Hepatic stellate cell (primary cell): ENCODE results near the gene KCNH4.
A peak's percentile ranks its signal among the peaks of the same experiment; 100 is the strongest.
"Not testable (repeated sequence)": the region's sequence is repeated elsewhere in the genome, so short reads cannot be mapped to it uniquely, and the experiment has no call there.

ENCODE experiments used
- DNase-seq: peaks from one replicate; pipeline ENCODE4 v3.0.0; 2011; ENCODE audit warnings: low spot score

KCNH4 gene

DNA sequence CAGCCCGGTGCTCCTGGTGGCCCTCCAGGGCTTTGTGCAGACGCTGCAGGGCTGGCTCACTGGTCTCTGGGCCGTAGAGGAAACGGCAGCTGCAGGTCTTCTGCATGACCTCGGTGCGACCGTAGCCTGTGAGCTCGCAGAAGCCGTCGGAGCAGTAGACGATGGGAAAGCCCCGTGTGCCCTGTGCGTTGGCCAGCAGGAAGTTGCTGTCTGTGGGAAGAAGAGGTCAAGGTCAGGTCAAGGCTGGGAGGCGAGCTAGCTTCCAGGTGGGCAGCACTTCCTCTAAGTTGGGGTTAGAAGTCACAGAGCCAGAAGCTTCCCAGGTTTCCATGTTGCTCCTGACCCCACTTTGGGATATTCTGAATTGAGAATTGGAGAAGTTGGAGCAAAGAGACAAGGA is 2.1 kb downstream of the KCNH4 start:
- DNase-seq: no peak

DNA sequence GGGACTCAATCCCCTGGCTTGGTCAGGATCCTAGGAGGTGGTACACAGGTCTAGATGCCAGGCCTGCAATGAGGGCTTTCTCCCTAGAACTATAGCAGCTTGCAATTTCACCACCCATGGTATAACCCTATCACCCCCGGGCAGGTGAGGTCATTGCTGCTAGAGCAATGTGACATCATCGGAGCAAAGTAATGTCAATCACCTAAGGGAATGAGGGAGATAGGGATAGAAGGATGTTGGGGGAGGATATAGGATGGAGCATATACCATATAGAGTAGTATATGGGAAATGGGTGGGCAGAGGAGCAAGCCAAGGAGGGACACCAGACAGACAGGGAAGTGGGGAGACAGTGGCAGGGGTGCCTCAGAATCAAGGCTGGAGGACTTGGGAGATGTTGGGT is 3.3 kb downstream of the KCNH4 start:
- DNase-seq: no peak

DNA sequence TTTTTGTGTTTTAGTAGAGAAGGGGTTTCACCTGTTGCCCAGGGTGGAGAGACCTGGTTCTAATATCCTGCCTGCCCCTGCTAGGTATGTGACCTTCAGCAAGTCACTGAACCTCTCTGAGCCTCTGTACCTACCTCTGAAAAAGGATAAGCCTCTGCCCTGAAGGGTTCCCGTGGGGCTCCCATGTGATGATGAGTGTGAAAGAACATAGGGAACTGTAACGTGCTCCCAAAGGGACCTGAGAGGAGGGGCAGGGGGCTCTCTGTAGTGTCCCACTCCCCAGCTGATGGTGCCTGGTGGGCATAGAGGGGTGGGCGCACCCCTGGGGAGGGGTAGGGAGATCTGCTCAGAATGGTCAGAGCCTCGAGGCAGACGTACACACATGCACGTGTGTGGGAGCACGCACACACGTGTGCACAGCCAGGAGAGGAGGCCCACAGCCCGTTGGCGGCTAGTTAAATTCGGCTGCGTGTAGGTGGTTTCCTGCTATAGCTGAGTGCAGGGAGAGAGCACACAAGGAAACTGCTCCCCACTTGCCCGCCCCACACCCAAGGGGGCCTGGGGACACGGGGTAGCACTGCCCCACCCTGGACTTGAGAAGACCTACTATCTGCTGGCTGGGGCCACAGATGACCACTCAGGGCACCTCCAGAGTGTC is 6.7 kb downstream of the KCNH4 start:
- no peak for DNase-seq

DNA sequence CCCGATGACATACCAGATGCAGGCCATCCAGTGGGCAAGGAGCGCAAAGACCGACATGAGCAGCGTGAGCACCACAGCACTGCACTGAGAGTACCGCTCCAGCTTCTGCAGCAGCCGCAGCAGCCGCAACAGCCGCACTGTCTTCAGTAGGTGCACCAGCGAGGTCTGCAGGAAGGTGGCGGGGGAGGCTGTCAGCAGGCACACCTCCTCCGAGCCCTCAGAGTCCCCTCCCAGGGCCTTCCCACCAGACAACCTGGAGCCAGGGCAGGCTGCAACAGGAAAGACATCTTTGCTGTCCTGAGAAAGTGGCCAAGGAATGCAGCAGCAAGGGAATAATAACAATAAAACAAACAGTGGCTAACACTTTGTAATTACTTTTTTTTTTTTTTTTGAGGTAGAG is 9.1 kb downstream of the KCNH4 start:
- no peak for DNase-seq

DNA sequence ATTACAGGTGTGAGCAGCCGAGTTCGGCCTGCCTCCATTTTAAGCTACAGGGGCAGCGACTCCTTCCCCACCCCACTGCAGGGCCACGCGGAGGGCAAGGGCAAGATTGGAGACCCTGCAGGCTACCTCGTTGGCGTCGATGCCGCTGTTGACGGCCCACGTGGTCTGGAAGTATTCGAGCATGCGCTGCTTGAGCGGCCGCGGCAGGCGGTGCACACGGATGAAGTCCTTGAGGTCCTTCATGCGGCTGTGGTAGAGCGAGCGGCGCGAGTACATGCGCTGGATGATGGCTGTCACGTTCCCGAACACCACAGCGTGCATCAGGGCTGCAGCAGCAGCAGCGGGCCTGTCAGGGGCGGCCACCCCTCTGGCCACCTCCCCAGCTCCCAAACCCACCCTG is 11.6 kb downstream of the KCNH4 start:
- no peak for DNase-seq

DNA sequence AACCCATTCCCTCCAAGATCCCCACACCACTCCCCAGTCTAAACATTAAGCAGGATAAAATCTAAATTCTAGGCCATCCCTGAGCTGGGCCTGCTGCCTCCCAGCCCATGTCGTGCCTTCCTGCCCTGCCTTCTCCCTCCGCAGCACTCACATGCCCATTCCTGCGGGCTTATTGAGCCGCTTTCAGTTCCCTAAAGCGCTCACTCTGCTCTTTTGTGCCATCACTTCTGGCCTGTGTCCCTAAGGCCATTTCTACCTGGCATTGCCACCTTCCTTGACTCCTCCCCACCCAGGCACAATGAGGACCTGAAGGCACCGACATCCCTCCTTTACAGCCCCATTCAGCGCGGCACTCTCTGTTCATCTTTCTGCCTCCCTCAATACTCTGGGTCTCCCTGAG is 13.1 kb downstream of the KCNH4 start:
- DNase-seq: no peak

DNA sequence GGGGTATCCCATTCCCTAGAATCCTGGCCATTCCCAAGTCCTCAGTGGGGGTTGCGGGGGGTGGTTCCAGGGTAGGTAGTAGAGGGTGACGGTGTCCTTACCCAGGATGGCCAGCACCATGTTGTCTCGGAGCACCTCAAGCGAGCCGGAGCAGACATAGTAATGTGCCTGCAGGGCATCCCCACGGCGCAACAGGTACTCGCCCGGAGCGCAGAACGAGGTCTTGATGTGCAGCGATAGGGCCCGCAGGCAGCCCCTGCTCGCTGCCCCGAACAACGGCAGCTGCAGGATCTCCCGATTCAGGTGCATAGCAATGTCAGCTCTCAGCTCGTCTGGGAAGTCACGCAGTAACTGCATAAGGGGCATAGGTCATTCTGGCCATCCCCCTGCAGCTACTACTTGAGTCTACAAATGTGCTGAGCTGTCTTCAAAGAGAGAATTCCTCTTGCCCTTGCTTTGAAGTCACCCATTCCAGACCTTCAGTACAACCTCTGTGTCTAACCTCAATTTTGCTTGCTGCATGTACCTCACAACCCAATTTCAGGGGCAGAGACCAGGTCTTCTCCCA is 14.7 kb downstream of the KCNH4 start:
- no peak for DNase-seq

DNA sequence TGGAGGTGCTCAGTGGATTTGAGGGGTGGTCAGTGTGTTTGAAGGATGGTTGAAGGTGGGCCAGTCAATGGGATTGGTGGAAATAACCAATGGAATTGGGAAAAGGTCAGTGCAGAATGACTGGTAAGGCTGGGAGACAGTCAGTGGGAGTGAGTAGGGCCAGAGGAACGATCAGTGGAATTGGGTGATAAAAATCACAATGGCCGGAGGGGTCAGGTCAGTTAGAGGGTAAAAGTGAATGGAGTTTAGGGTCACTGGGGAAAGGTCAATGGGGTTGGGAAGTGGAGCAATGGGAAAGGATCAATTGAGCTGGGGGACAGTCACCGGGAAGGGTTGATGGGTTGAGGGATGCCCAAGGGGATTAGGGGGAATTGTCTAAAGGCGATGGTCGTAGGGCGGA is 15.2 kb downstream of the KCNH4 start:
- no peak for DNase-seq

DNA sequence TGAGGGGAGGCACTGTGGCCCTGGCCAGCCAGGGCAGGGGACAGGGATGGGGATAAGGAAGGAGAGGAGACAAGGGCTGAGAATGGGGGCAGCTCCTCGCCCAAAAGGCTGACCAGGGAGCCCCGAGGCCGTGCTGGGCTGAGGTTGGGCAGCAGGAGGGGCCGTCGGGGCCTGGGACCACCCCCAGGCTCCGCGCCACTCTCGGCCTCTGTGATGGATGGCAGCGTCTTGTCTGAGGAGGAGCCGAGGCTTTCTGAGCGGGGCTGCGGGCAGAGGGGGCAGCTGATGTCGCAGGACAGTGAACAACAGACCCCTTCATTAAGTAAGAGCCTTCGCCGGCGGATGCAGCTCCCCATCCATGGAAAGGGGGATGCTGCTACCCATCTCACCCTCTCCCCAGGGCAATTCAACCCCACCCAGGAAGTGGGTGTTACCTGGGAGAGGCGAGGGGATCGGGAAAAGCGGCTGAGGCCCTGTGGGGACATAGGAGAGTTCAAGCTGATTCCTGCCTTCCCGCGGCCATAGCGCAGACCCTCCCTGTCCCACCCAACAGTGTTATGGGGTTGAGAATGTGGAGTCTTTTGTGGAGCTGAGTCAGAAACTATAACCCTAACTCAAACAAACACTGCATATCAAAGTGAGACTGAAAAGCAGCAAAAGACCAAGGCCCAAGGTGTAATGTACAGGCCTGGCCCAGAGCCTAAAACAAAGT is 17.1 kb downstream of the KCNH4 start:
- no peak for DNase-seq

DNA sequence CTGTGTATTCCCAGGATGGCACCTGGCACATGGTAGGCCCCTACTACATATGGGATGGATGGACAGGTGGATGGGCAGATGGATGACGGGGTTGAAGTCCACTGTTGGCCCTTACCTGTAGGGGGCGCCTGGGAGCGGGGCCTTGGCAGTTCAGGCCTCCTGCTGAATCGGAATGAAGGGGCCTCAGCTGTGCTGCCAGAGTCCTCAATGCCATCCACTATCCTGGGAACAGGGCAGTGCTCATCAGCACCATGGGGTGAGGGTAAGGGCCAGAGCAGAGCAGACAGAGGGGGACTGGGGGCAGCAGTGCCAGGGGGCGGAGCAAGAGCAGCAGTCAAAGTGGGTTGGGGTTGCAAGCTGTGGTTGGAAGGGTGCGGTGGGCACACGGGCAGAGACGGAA is 17.8 kb downstream of the KCNH4 start:
- no peak for DNase-seq

DNA sequence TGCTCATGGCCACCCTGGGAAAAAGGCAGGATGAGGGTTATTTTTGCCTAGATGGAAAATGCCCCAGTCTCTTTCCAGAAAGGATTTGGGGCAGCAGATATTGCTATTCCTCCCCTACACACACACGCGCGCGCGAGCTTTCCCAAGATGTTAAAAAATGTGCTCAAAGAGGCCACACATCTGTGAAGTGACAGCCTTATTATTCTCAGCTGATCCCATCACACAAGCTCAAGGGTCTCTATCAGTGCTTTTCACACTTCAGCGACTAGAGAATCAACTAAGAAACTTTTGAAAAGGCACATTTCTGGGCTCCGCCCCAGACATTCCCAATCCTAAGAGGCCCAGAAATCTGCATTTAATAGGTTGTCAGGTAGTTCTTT is 20.4 kb downstream of the KCNH4 start:
- no peak for DNase-seq

DNA sequence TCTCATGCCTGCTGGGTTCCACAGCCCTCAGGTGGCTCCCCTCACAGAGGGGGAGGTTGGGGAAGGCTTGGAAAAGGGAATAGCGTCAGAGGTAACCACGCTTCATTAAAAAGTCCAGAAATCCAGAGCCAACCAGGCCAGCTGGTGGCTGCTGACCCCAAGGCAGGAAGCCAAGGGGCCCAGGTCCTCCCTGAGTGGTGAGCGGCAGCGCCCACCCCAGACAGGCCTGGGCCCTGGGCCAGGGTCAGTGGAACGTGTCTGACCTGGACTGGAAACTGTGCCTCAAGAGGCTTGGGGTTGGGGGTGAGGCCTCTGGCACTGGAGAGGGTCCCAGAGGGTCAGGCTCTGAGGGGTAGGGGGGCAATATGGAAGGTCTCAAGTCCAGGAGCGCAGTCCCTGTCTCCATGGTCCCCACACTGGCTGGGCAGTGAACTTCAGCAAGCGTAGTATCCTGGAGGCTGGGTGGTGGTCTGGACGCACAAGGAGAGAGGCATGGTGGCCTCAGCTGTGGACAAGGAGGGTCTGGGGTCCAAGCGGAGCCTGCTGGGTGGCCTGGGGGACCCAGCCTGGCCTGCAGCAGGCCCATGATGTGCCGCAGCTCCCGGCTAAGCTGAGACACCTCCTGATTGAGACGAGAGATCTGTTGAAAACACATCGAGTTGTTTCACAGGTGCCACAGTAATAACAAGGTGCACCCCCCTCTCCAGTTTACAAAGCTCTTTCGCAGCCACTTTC is 21.0 kb downstream of the KCNH4 start:
- DNase-seq: no peak

DNA sequence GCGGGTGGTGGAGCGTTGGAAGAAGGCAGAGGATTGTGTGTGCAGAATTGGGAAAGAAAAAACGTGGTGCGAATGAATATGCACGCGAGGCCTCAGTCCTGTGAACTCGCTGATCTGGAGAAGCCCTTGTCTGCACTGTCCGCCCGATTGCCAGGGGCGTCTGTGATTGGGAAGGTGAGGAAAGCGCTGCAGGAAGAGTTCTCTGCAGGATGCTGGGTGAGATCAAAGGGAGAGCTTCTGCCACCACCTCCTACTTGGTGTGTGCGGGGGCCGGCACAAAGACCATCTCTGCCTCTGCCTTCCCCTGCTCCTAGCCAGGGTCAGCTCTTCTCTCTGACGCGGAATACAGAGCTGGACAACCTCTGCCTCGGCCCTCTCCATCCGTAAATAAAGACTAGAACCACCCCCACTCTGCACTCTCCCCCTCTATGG is 25.3 kb downstream of the KCNH4 start:
- no peak for DNase-seq

DNA sequence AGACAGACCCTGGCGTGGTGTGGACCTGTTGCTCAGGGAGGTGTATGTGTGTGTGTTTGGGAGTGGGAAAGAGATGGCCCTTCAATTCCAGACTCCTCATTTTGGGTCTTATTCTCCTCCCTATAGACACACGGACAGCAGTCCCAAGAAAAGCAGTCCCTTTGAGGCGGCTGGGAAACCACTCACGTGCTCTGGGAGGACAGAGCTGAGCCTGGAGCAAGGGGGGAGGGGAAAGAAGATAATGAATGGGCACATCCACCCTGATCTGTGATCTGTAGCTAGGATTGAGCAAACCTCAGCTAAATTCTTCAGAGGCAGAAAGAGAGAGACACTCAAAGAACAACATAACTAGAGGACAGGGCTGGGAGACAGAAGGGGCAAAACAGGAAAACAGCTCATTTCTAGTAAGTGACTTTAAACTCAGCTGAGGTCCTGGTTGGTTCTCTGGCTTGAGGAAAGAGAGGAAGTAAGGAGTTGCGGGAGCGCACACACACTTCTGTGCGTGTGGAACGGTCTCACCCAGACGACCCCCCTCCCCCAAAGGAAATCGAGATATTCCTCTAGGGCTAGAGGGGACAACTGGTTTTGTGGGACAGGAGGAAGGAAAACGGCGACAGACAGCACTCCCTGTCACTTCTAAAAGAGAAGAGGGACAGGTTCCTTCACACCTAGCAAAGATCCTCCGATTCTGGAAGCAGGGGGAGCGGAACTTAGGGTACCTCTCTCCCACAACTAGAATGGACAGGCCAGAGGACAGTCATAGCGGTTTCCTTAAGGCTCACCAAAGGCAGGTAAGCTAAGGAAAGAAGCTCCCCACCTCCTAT is 26.8 kb downstream of the KCNH4 start:
- no peak for DNase-seq

DNA sequence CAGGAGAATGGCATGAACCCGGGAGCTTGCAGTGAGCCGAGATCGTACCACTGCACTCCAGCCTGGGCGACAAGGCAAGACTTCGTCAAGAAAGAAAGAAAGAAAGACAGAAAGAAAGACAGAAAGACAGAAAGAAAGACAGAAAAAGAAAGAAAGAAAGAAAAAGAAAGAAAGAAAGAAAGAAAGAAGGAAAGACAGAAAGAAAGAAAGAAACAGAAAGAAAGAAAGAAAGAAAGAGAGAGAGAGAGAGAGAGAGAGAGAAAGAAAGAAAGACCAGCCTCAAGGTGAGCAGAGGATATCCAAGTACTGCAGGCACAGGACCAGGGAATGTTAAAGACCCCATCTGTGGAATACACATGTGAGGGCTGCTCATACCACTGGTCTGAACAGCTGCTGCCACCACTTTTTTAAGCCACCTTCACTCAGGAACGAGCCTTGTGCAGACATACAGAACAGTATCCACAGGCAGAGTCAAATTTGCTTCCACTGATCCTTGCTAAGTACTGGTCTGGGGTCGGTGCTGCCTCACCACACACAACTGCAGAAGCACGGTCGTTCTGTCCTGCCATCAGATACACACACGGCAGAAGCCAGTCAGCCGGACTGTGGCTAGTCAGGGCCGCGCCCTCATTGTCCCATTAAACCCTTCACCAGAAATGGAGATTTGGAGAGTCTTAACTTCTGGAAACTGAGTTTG is 33.9 kb downstream of the KCNH4 start:
- DNase-seq: no peak

DNA sequence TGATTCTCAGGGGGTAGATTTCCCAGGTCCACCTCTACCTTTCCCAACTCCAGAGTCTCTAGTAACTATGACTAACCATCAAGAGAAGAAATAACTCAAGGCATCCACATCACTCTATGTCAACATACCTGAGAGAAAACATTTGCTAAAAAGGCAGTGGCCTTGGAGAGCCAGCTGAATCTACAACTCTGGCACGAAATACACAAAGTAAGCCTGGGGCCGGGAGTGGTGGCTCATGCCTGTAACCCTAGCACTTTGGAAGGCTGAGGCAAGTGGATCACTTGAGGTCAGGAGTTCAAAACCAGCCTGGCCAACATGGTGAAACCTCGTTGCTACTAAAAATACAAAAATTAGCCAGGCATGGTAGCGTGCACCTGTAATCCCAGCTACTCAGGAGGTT is 37.8 kb downstream of the KCNH4 start:
- DNase-seq: not testable (repeated sequence)

DNA sequence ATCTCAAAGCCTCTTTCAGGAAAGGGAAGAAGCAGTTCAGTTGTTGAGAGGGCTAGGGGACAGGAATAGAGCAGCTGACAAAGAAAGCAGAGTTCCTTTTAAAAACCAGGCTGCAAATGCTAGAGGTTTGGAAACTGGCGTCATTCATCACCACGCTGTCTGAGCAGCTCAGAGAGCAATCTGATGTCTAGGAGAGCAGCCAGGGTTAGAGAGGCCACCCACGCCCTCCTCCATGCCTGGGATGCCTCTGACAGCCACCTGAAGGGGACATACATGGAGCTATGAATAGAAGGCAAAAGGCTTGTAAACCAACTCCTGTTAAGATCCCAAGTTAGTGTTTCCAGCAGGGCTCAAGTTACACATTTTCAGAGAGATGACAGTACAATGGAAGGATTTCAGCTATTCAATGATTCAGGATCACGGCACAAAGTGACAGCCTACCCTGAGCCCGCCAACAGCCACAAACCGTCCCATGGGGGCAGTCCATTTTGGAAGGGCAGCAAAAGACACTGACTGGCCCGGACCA is 38.5 kb downstream of the KCNH4 start:
- peak; percentile 65 for DNase-seq

DNA sequence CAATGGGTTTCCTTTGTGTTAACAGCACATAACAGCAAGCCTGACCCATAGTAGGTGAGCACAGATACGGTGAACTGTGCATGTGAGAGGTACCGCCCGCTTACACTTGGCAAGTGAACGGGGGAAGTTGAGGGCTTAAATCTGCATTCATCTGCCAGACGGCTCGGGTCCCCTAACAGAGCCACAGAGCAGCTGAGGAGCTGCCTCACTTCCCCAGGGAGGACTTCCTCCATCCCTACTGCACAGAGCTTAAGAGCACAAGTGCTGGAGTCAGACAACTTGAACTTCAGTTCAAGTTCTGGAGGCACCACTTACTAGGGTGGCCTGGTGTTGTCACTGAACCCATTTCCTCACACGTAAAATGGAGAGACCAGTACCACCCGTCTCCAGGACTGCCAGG is 39.6 kb downstream of the KCNH4 start:
- DNase-seq: no peak

DNA sequence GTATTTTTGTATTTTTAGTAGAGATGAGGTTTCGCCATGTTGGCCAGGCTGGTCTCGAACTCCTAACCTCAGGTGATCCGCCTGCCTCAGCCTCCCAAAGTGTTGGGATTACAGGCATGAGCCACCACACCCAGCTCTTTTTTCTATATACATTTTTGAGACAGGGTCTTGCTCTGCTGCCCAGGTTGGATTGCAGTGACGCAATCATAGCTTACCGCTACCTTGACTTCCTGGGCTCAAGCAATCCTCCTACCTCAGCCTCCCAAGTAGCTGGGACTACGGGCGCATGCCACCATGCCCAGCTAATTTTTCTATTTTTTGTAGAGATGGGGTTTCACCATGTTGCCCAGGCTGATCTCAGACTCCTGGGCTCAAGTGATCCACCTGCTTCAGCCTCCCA is 40.3 kb downstream of the KCNH4 start:
- not testable (repeated sequence) for DNase-seq

DNA sequence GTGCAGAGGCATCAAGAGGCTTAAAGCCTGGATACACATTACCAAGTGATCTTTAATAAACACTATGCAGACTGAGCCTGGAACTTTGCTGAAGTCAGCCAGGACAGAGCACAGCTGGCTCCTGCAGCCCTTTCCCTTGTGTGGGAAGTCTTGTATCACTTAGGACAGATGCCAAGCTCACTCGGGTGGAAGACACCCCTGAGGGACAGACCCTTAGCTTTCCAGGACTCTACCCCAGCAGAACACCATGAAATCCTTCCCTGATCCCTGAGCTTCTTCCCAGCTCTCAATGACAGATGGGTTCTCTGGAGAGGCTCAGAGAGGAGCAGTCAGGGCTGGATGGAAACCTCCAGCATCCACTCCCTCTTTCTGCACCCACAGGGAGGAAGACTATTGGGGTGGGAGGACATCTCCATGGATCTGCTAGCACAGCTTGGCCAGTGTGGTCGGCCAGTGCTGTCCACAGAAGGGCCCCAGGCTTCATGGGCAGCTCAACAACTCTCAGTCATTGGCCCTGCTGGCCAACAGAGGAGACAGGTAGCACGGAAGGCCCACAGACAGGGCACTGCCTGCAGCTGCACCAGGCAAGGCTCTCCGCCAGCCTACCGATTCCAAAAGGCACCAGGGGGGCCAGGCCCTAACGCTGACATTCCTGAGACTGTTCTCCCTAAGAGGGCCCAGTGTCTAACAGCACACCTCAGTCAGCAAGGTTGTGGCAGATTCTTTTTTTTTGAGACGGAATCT is 42.0 kb downstream of the KCNH4 start:
- no peak for DNase-seq

DNA sequence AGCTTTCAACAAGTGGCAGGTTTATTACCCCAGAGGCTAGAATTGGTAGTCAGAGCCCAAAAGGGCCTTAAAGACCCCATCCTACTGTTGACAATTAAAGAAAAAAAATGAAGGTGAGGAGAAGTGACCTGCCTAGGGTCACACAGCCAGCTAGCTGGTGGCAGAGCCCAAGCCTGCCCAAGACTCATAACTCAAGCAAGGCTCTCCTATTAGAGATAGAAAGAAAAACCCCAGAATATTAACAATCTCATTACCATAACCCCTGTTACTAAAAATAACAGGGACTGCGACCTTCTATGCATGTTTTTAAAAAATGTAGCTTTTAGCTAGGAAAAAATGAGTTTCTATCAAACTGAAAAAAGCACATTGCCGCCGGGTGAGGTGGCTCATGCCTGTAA is 44.3 kb downstream of the KCNH4 start:
- DNase-seq: no peak
